Neuron (in vitro differentiated cells): ENCODE data around the gene RAB43.
A peak's percentile ranks its signal among the peaks of the same experiment; 100 is the strongest.
"Not testable (repeated sequence)": the region's sequence is repeated elsewhere in the genome, so short reads cannot be mapped to it uniquely, and the experiment has no call there.

Source experiments
- H2AFZ ChIP-seq: one replicate; pipeline ENCODE4 v1.6.1; 2013; ENCODE audit warnings: low read depth, mild to moderate bottlenecking, inconsistent platforms, low read length, moderate library complexity
- H3K27me3 ChIP-seq: one replicate; pipeline ENCODE4 v1.6.1; 2013; ENCODE audit warnings: low read length; ENCODE audit not compliant: insufficient read depth
- H3K36me3 ChIP-seq: one replicate; pipeline ENCODE4 v1.6.1; 2013; ENCODE audit warnings: low read length; ENCODE audit not compliant: insufficient read depth
- H3K4me1 ChIP-seq: one replicate; pipeline ENCODE4 v1.6.1; 2013; ENCODE audit warnings: low read length; ENCODE audit not compliant: insufficient read depth
- H3K4me3 ChIP-seq: 2 replicates; pipeline ENCODE4 v1.5.1; 2013; ENCODE audit warnings: mild to moderate bottlenecking, low read length, moderate library complexity
- H3K9me3 ChIP-seq: one replicate; pipeline ENCODE4 v1.6.1; 2013; ENCODE audit warnings: low read length

The RAB43 gene

GRCh38 chr3:129118745-129119144, 2.9 kb downstream of the RAB43 start:
- peaks cover 27% of the 10 kb centered on the region for H3K4me1 ChIP-seq
- no peak overlapping the region for H2AFZ ChIP-seq
- peak overlapping the region; percentile 83 for H3K4me3 ChIP-seq
- H3K36me3 ChIP-seq: no peaks in the 10 kb centered on the region
- no peaks in the 10 kb centered on the region for H3K9me3 ChIP-seq
- H3K27me3 ChIP-seq: no peaks in the 10 kb centered on the region

GRCh38 chr3:129117134-129117533, 4.5 kb downstream of the RAB43 start:
- Histone ChIP-seq H3K27me3 (no peaks in the 10 kb centered on the region), H2AFZ (no peak overlapping the region), H3K36me3 (no peaks in the 10 kb centered on the region), H3K9me3 (no peaks in the 10 kb centered on the region), H3K4me1 (peaks cover 27% of the 10 kb centered on the region), H3K4me3 (no peak overlapping the region)

- Histone ChIP-seq H2AFZ (no peak overlapping the region), H3K4me3 (no peak overlapping the region), H3K4me1 (peaks cover 27% of the 10 kb centered on the region), H3K9me3 (no peaks in the 10 kb centered on the region), H3K36me3 (no peaks in the 10 kb centered on the region), H3K27me3 (no peaks in the 10 kb centered on the region)
These were observed 5.1 kb downstream of the RAB43 start for GRCh38 chr3:129116482-129116946.

- Histone ChIP-seq H3K4me1 (peaks cover 16% of the 10 kb centered on the region), H3K27me3 (no peaks in the 10 kb centered on the region), H2AFZ (no peak overlapping the region), H3K9me3 (no peaks in the 10 kb centered on the region), H3K4me3 (no peak overlapping the region), H3K36me3 (no peaks in the 10 kb centered on the region)
These were observed 7.1 kb downstream of the RAB43 start for GRCh38 chr3:129114455-129114854.

- Histone ChIP-seq H3K36me3 (no peaks in the 10 kb centered on the region), H3K4me1 (peaks cover 4% of the 10 kb centered on the region), H3K27me3 (no peaks in the 10 kb centered on the region), H2AFZ (no peak overlapping the region), H3K9me3 (no peaks in the 10 kb centered on the region), H3K4me3 (no peak overlapping the region)
These were observed 9.1 kb downstream of the RAB43 start for GRCh38 chr3:129112308-129113052.

- H3K4me3 ChIP-seq, H3K4me1 ChIP-seq, H2AFZ ChIP-seq, H3K36me3 ChIP-seq, H3K9me3 ChIP-seq, H3K27me3 ChIP-seq: not testable (repeated sequence)
These were observed 10.4 kb downstream of the RAB43 start for GRCh38 chr3:129111076-129111780.

- Histone ChIP-seq H3K4me3 (no peak overlapping the region), H3K36me3 (no peaks in the 10 kb centered on the region), H3K4me1 (no peaks in the 10 kb centered on the region), H2AFZ (no peak overlapping the region), H3K9me3 (no peaks in the 10 kb centered on the region), H3K27me3 (no peaks in the 10 kb centered on the region)
These were observed 13.8 kb downstream of the RAB43 start for GRCh38 chr3:129107793-129108192.

GRCh38 chr3:129106866-129107565, 14.6 kb downstream of the RAB43 start:
- H3K36me3 ChIP-seq: no peaks in the 10 kb centered on the region
- H2AFZ ChIP-seq: no peak overlapping the region
- H3K4me3 ChIP-seq: no peak overlapping the region
- H3K4me1 ChIP-seq: no peaks in the 10 kb centered on the region
- no peaks in the 10 kb centered on the region for H3K27me3 ChIP-seq
- no peaks in the 10 kb centered on the region for H3K9me3 ChIP-seq

- no peaks in the 10 kb centered on the region for H3K36me3 ChIP-seq
- H3K4me3 ChIP-seq: no peak overlapping the region
These were observed 15.3 kb downstream of the RAB43 start for GRCh38 chr3:129106320-129106719.

GRCh38 chr3:129105862-129106261, 15.7 kb downstream of the RAB43 start:
- no peaks in the 10 kb centered on the region for H3K36me3 ChIP-seq
- H3K9me3 ChIP-seq: no peaks in the 10 kb centered on the region
- no peak overlapping the region for H2AFZ ChIP-seq
- H3K4me3 ChIP-seq: no peak overlapping the region
- no peaks in the 10 kb centered on the region for H3K4me1 ChIP-seq
- H3K27me3 ChIP-seq: no peaks in the 10 kb centered on the region

More at GRCh38 chr3:129106320-129106719, 15.3 kb downstream of the RAB43 start:
- Histone ChIP-seq H3K4me1 (no peaks in the 10 kb centered on the region), H3K27me3 (no peaks in the 10 kb centered on the region), H3K9me3 (no peaks in the 10 kb centered on the region), H2AFZ (no peak overlapping the region)

- Histone ChIP-seq H3K4me1 (no peaks in the 10 kb centered on the region), H3K36me3 (no peaks in the 10 kb centered on the region)
These were observed 17.0 kb downstream of the RAB43 start for GRCh38 chr3:129104498-129105079.

GRCh38 chr3:129104051-129104450, 17.6 kb downstream of the RAB43 start:
- no peaks in the 10 kb centered on the region for H3K27me3 ChIP-seq

More at GRCh38 chr3:129104498-129105079, 17.0 kb downstream of the RAB43 start:
- Histone ChIP-seq H3K27me3 (no peaks in the 10 kb centered on the region), H3K9me3 (no peaks in the 10 kb centered on the region), H3K4me3 (no peak overlapping the region), H2AFZ (no peak overlapping the region)

GRCh38 chr3:129103296-129103695, 18.3 kb downstream of the RAB43 start:
- Histone ChIP-seq H3K9me3 (no peaks in the 10 kb centered on the region), H2AFZ (no peak overlapping the region), H3K4me1 (no peaks in the 10 kb centered on the region), H3K4me3 (no peak overlapping the region), H3K27me3 (no peaks in the 10 kb centered on the region), H3K36me3 (no peaks in the 10 kb centered on the region)

More at GRCh38 chr3:129104051-129104450, 17.6 kb downstream of the RAB43 start:
- Histone ChIP-seq H3K36me3 (no peaks in the 10 kb centered on the region), H3K4me1 (no peaks in the 10 kb centered on the region), H3K9me3 (no peaks in the 10 kb centered on the region), H2AFZ (no peak overlapping the region), H3K4me3 (no peak overlapping the region)
